ENCODE results near the gene APOLD1.
"Not testable (repeated sequence)": the region's sequence is repeated elsewhere in the genome, so short reads cannot be mapped to it uniquely, and the experiment has no call there.

APOLD1 gene

GRCh38 chr12:12784911-12785814 lies at the start of gene APOLD1:
Gene APOLD1 (plus strand): TSS chr12:12785659. CDS start chr12:12785692, 33 bp downstream.
- no peak for DNase-seq

- no peak for DNase-seq
Observed at GRCh38 chr12:12736759-12737676, 48.4 kb upstream of the APOLD1 start.

GRCh38 chr12:12738152-12738551 lies 47.3 kb upstream of the APOLD1 start:
- DNase-seq, result not testable (repeated sequence)

- peak in 1 of 2 experiments; percentile 63 for DNase-seq
Observed at GRCh38 chr12:12741660-12742059, 43.8 kb upstream of the APOLD1 start.

- DNase-seq, result no peak
Observed at GRCh38 chr12:12744546-12745305, 40.7 kb upstream of the APOLD1 start.

- peak; percentile 30 to 81 for DNase-seq
Observed at GRCh38 chr12:12745576-12746211, 39.8 kb upstream of the APOLD1 start.

GRCh38 chr12:12747278-12747677 lies 38.2 kb upstream of the APOLD1 start:
- no peak for DNase-seq

- no peak for DNase-seq
Observed at GRCh38 chr12:12748044-12748443, 37.4 kb upstream of the APOLD1 start.

- DNase-seq, result no peak
Observed at GRCh38 chr12:12749433-12749832, 36.0 kb upstream of the APOLD1 start.

- DNase-seq, result no peak
Observed at GRCh38 chr12:12755923-12756322, 29.5 kb upstream of the APOLD1 start.

GRCh38 chr12:12757121-12757520 lies 28.3 kb upstream of the APOLD1 start:
- no peak for DNase-seq

- DNase-seq, result no peak
Observed at GRCh38 chr12:12759234-12759915, 26.1 kb upstream of the APOLD1 start.

GRCh38 chr12:12764824-12765223 lies 20.6 kb upstream of the APOLD1 start:
- peak in 1 of 2 experiments; percentile 3 for DNase-seq

GRCh38 chr12:12770262-12770661 lies 15.2 kb upstream of the APOLD1 start:
- DNase-seq, result no peak

GRCh38 chr12:12774791-12775190 lies 10.7 kb upstream of the APOLD1 start:
- no peak for DNase-seq

- no peak for DNase-seq
Observed at GRCh38 chr12:12776261-12776660, 9.2 kb upstream of the APOLD1 start.

GRCh38 chr12:12777092-12777491 lies 8.4 kb upstream of the APOLD1 start:
- no peak for DNase-seq

GRCh38 chr12:12779007-12779406 lies 6.5 kb upstream of the APOLD1 start:
- no peak for DNase-seq

GRCh38 chr12:12779529-12779928 lies 5.9 kb upstream of the APOLD1 start:
- DNase-seq, result peak in 1 of 2 experiments; percentile 53

- DNase-seq, result no peak
Observed at GRCh38 chr12:12784116-12784515, 1.3 kb upstream of the APOLD1 start.

- DNase-seq, result no peak
Observed at GRCh38 chr12:12786351-12786705, 869 bp downstream of the APOLD1 start.
